NCI-H748 treated with DMSO at 0.1 percent for 48 hours (cell line): ENCODE results near the gene ZNF22.

Experiments
- DNase-seq: peaks from one replicate; lab custom pipeline; 2025; lab: John Stamatoyannopoulos, UW

ZNF22 gene

GRCh38 chr10:45000752-45001380 lies at the start of gene ZNF22:
Gene ZNF22, plus strand, starts transcription at chr10:45000923. Its CDS starts 2,446 bp downstream, at chr10:45003369.
- DNase-seq, result peak; percentile 9

GRCh38 chr10:44951576-44952226 lies 49.0 kb upstream of the ZNF22 start:
- DNase-seq, result no peak

GRCh38 chr10:44952779-44953231 lies 47.9 kb upstream of the ZNF22 start:
- no peak for DNase-seq

- DNase-seq, result no peak
Measured at GRCh38 chr10:44954042-44954441, 46.7 kb upstream of the ZNF22 start.

GRCh38 chr10:44954962-44955361 lies 45.8 kb upstream of the ZNF22 start:
- DNase-seq, result no peak

GRCh38 chr10:44955413-44956070 lies 45.2 kb upstream of the ZNF22 start:
- no peak for DNase-seq

GRCh38 chr10:44956226-44956625 lies 44.5 kb upstream of the ZNF22 start:
- DNase-seq, result no peak

- DNase-seq, result no peak
Measured at GRCh38 chr10:44956717-44957706, 43.7 kb upstream of the ZNF22 start.

GRCh38 chr10:44958196-44958897 lies 42.4 kb upstream of the ZNF22 start:
- no peak for DNase-seq

- DNase-seq, result no peak
Measured at GRCh38 chr10:44958898-44959246, 41.9 kb upstream of the ZNF22 start.

GRCh38 chr10:44959247-44960087 lies 41.3 kb upstream of the ZNF22 start, which contains the start of gene RASSF4:
Gene RASSF4, plus strand, starts transcription at chr10:44959802. Its CDS starts 10,401 bp downstream, at chr10:44970203.
- DNase-seq, result peak; percentile 54

GRCh38 chr10:44960088-44960460 lies 40.6 kb upstream of the ZNF22 start:
- DNase-seq, result no peak

GRCh38 chr10:44960482-44961229 lies 40.1 kb upstream of the ZNF22 start:
- no peak for DNase-seq

- DNase-seq, result no peak
Measured at GRCh38 chr10:44961230-44961571, 39.5 kb upstream of the ZNF22 start.

- DNase-seq, result no peak
Measured at GRCh38 chr10:44961931-44962750, 38.6 kb upstream of the ZNF22 start.

- DNase-seq, result no peak
Measured at GRCh38 chr10:44962870-44963738, 37.6 kb upstream of the ZNF22 start.

- no peak for DNase-seq
Measured at GRCh38 chr10:44963772-44964633, 36.7 kb upstream of the ZNF22 start.
